ENCODE data around the gene ITGA11. TPM values are rescaled to one million over a fixed set of nuclear protein-coding genes. Genes with fewer than 3 reads are reported as not detected.

The ITGA11 gene
- total RNA-seq, 3 donors from 2014 or later (not counting 1 experiment from before 2014, with no cell fraction given) = not detected

DNA sequence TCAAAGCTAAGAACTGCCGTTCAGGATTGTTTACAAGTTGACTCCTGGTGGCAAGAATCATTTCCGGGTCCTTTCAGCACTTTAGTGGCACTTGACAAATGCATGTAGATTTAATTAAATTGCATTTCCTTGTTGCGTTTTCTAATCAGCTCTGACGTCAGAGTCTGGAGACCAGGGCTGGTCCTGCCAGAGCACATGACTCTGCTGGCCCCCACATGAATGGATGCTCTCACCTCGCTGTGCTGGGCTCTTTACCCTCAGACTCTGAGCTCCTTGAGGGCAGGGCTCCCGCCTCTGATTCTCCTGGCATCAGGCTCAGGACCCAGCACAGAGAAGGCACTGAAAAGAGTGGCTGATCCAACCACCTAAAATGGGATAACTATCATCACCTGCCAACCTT lies 85.0 kb downstream of the ITGA11 start:
- no peak overlapping the region for H3K27ac ChIP-seq (ENCODE audit: low read length)
- no peak for DNase-seq
- Mint-ChIP-seq H3K4me1 (no peaks in the 10 kb centered on the region), H3K36me3 (no peaks in the 10 kb centered on the region), H3K27ac (no peak overlapping the region), H3K9me3 (no peaks in the 10 kb centered on the region), H3K27me3 (ENCODE audit: low read depth in 2 of 2) (no peaks in the 10 kb centered on the region), H3K4me3 (no peak overlapping the region)
- WGBS (ENCODE audit: insufficient coverage) = 78% methylated on average over 6 of the region's 6 CpGs
- no peaks in the 10 kb centered on the region for H3K36me3 ChIP-seq (ENCODE audit: control insufficient read depth, insufficient read depth, low read length)
- intact Hi-C loops (cut with micrococcal nuclease) = no loop called here
- TF ChIP-seq, protein P1, sequence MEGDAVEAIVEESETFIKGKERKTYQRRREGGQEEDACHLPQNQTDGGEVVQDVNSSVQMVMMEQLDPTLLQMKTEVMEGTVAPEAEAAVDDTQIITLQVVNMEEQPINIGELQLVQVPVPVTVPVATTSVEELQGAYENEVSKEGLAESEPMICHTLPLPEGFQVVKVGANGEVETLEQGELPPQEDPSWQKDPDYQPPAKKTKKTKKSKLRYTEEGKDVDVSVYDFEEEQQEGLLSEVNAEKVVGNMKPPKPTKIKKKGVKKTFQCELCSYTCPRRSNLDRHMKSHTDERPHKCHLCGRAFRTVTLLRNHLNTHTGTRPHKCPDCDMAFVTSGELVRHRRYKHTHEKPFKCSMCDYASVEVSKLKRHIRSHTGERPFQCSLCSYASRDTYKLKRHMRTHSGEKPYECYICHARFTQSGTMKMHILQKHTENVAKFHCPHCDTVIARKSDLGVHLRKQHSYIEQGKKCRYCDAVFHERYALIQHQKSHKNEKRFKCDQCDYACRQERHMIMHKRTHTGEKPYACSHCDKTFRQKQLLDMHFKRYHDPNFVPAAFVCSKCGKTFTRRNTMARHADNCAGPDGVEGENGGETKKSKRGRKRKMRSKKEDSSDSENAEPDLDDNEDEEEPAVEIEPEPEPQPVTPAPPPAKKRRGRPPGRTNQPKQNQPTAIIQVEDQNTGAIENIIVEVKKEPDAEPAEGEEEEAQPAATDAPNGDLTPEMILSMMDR (IDR thresholded peaks at IDR 0.05) = no peak
- H3K9me3 ChIP-seq (ENCODE audit: control insufficient read depth, insufficient read depth, low read length) = no peaks in the 10 kb centered on the region
- no peaks in the 10 kb centered on the region for H3K27me3 ChIP-seq (ENCODE audit: control insufficient read depth, insufficient read depth, low read length)
- no peaks in the 10 kb centered on the region for H3K4me1 ChIP-seq (ENCODE audit: control insufficient read depth, insufficient read depth, low read length)
- H3K4me3 ChIP-seq (ENCODE audit: low read length) = no peak overlapping the region
- ATAC-seq = no peak

GRCh38 chr15:68345481-68345880 lies 86.5 kb downstream of the ITGA11 start:
- intact Hi-C loops (cut with micrococcal nuclease) = no loop called here
- ATAC-seq = no peak
- no peak overlapping the region for H3K4me3 ChIP-seq (ENCODE audit: low read length)

GRCh38 chr15:68344600-68344999 lies 87.4 kb downstream of the ITGA11 start:
- Histone ChIP-seq H3K4me3 (ENCODE audit: low read length) (no peak overlapping the region), H3K36me3 (ENCODE audit: control insufficient read depth, insufficient read depth, low read length) (no peaks in the 10 kb centered on the region), H3K9me3 (ENCODE audit: control insufficient read depth, insufficient read depth, low read length) (no peaks in the 10 kb centered on the region), H3K4me1 (ENCODE audit: control insufficient read depth, insufficient read depth, low read length) (no peaks in the 10 kb centered on the region), H3K27ac (ENCODE audit: low read length) (no peak overlapping the region), H3K27me3 (ENCODE audit: control insufficient read depth, insufficient read depth, low read length) (no peaks in the 10 kb centered on the region)
- H3K27me3 Mint-ChIP-seq (ENCODE audit: low read depth in 2 of 2) = no peaks in the 10 kb centered on the region
- intact Hi-C loops (cut with micrococcal nuclease) = no loop called here
- ATAC-seq = no peak
- TF ChIP-seq, protein P1 (IDR thresholded peaks at IDR 0.05) = no peak
- WGBS (ENCODE audit: insufficient coverage) = 92% methylated on average over 7 of the region's 7 CpGs
- no peak for DNase-seq
- no peaks in the 10 kb centered on the region for H3K4me1 Mint-ChIP-seq
- H3K36me3 Mint-ChIP-seq = no peaks in the 10 kb centered on the region
- no peak overlapping the region for H3K27ac Mint-ChIP-seq
- no peaks in the 10 kb centered on the region for H3K9me3 Mint-ChIP-seq
- no peak overlapping the region for H3K4me3 Mint-ChIP-seq

More at GRCh38 chr15:68345481-68345880, 86.5 kb downstream of the ITGA11 start:
- no peaks in the 10 kb centered on the region for H3K36me3 ChIP-seq (ENCODE audit: control insufficient read depth, insufficient read depth, low read length)
- H3K9me3 Mint-ChIP-seq = no peaks in the 10 kb centered on the region
- no peak for DNase-seq
- H3K27me3 ChIP-seq (ENCODE audit: control insufficient read depth, insufficient read depth, low read length) = no peaks in the 10 kb centered on the region
- H3K27ac ChIP-seq (ENCODE audit: low read length) = no peak overlapping the region
- TF ChIP-seq, protein P1 (IDR thresholded peaks at IDR 0.05) = no peak
- no peaks in the 10 kb centered on the region for H3K9me3 ChIP-seq (ENCODE audit: control insufficient read depth, insufficient read depth, low read length)
- no peaks in the 10 kb centered on the region for H3K4me1 Mint-ChIP-seq
- no peaks in the 10 kb centered on the region for H3K36me3 Mint-ChIP-seq
- H3K27ac Mint-ChIP-seq = no peak overlapping the region
- H3K4me3 Mint-ChIP-seq = no peak overlapping the region
- no peaks in the 10 kb centered on the region for H3K4me1 ChIP-seq (ENCODE audit: control insufficient read depth, insufficient read depth, low read length)
- H3K27me3 Mint-ChIP-seq (ENCODE audit: low read depth in 2 of 2) = no peaks in the 10 kb centered on the region
- WGBS (ENCODE audit: insufficient coverage) = 76% methylated on average over 5 of the region's 5 CpGs

GRCh38 chr15:68343579-68344225 lies 88.3 kb downstream of the ITGA11 start:
- H3K36me3 Mint-ChIP-seq = no peaks in the 10 kb centered on the region
- no peaks in the 10 kb centered on the region for H3K27me3 Mint-ChIP-seq (ENCODE audit: low read depth in 2 of 2)
- H3K4me3 Mint-ChIP-seq = no peak overlapping the region
- Histone ChIP-seq H3K36me3 (ENCODE audit: control insufficient read depth, insufficient read depth, low read length) (no peaks in the 10 kb centered on the region), H3K4me1 (ENCODE audit: control insufficient read depth, insufficient read depth, low read length) (no peaks in the 10 kb centered on the region), H3K27me3 (ENCODE audit: control insufficient read depth, insufficient read depth, low read length) (no peaks in the 10 kb centered on the region), H3K9me3 (ENCODE audit: control insufficient read depth, insufficient read depth, low read length) (no peaks in the 10 kb centered on the region), H3K4me3 (ENCODE audit: low read length) (no peak overlapping the region), H3K27ac (ENCODE audit: low read length) (no peak overlapping the region)
- H3K9me3 Mint-ChIP-seq = no peaks in the 10 kb centered on the region
- WGBS (ENCODE audit: insufficient coverage) = 93% methylated on average over 14 of the region's 14 CpGs
- H3K4me1 Mint-ChIP-seq = no peaks in the 10 kb centered on the region
- DNase-seq (no peak), ATAC-seq (no peak)
- intact Hi-C loops (cut with micrococcal nuclease) = no loop called here
- H3K27ac Mint-ChIP-seq = no peak overlapping the region
- TF ChIP-seq, protein P1 (IDR thresholded peaks at IDR 0.05) = no peak

All from natural killer cell (primary cell).